HEK293T (cell line): ENCODE data around the gene MAP2K2.

Experiments
- BHLHE40 ChIP-seq: fragments of 450-650 bp; IDR thresholded peaks from 2 replicates; pipeline ENCODE4 v1.6.1; 2016; ENCODE audit warnings: mild to moderate bottlenecking, moderate library complexity, borderline replicate concordance
- CTBP1 ChIP-seq: fragments of 450-650 bp; IDR thresholded peaks from 2 replicates; pipeline ENCODE4 v1.6.1; 2016; ENCODE audit warnings: borderline replicate concordance
- FOXA1 ChIP-seq: fragments of 450-650 bp; IDR thresholded peaks from 2 replicates; pipeline ENCODE4 v1.6.1; 2016; ENCODE audit warnings: mild to moderate bottlenecking
- FOXM1 ChIP-seq: fragments of 450-650 bp; IDR thresholded peaks from 2 replicates; pipeline ENCODE4 v1.6.1; 2017; ENCODE audit warnings: mild to moderate bottlenecking, borderline replicate concordance
- SP1 ChIP-seq: fragments of 450-650 bp; IDR thresholded peaks from 2 replicates; pipeline ENCODE4 v1.6.1; 2017
- SUZ12 ChIP-seq: fragments of 450-650 bp; IDR thresholded peaks from 2 replicates; pipeline ENCODE4 v1.6.1; 2016; ENCODE audit warnings: mild to moderate bottlenecking

DNA sequence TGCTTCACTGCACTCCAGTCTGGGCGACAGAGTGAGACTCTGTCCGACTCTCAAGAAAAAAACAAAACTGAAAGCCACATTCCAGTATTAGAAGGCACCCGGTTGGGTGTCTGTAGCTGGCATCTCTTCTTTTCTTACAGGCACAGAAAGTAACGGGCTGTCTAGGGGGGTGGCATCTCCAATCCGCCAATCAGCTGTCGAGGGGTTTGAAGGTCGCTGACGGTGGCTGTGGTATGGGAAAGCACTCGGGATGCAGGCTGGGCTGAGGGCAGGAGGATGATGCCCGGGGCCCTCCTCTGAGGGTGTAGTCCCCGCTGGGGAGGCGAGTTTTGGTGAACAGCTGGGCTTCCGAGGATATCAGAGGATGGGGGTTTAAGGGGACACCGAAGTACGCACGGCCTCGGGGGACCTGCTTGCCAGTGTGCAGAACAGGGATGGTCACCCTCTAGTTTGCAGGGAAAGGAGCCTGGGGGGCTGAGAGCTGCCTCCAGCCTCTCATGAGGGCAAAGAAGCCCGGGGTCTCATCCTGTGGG is 30.2 kb downstream of the MAP2K2 start:
- TF ChIP-seq SUZ12 (no peak), FOXM1 (no peak), FOXA1 (no peak), SP1 (no peak), BHLHE40 (no peak), CTBP1 (no peak)
